Gastrocnemius medialis (tissue), 4 donors: ENCODE data around the gene GCA.

Experiments used
- CTCF ChIP-seq, 5 experiments: fragments of 450-650 bp in 3 of 5; fragments of 200-600 bp in 2 of 5; sonication (generic) in 2 of 5; IDR thresholded peaks in 4 of 5; conservative IDR thresholded peaks in 1 of 5; 1 replicate in 4 of 5; 2 replicates in 1 of 5; pipeline ENCODE4 v1.5.1; 2016 to 2019; ENCODE audit warnings: antibody characterized with exemption in 5 of 5, mild to moderate bottlenecking in 3 of 5, moderate library complexity in 3 of 5
- POLR2A ChIP-seq, 2 donors: fragments of 450-650 bp; IDR thresholded peaks; one replicate each; pipeline ENCODE4 v1.6.1; 2017; ENCODE audit warnings: antibody characterized with exemption in 2 of 2, mild to moderate bottlenecking in 2 of 2, moderate library complexity in 2 of 2

GRCh38 chr2:162365392-162365791 lies 21.5 kb downstream of the GCA start:
- no peak for TF ChIP-seq POLR2A (IDR thresholded peaks at IDR 0.05)
- TF ChIP-seq CTCF (IDR thresholded peaks at IDR 0.05 in 4 of 5, conservative IDR thresholded peaks at IDR 0.05 in 1 of 5), result no peak
